GM18858 (cell line): ENCODE data around the gene RAB10.
"Not testable (repeated sequence)": the region's sequence is repeated elsewhere in the genome, so short reads cannot be mapped to it uniquely, and the experiment has no call there.

Experiments
- ATAC-seq: cut with Tn5 transposase; IDR thresholded peaks from one replicate; pipeline ENCODE4 v1.9.1; 2021; ENCODE audit not compliant: unreplicated experiment

The RAB10 gene

DNA sequence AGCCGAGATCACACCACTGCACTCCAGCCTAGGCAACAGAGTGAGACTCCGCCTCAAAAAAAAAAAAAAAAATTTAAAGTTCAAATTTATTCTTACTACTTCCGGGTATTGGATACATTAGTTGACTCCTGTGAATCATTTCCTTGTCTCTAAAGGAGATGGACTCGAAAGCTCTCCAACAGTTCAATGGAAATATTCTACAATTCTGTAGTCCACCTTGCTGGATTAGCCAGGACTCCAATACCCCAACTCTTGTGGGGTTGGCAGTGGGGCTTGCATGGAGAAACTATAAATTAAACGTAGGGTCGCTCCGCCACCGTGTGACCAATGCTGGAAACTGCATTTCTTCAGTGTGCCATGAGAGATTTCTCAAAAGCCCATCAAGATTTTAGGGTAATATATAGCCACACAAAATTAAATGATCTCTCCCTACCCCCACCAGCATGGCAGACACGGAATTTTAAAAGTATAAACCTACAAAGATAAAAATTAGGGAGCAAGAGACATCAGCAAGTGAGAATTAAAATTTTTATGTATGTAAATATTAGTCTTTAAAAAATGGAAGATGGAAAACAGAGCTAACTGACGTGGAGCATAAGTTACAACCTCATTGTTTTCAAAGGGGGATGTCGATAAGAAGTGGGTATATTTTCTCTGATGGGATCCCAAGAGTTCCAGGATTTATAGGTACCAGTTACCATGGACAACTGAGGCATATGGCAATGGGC, 111.2 kb downstream of the RAB10 start:
- no peak for ATAC-seq

DNA sequence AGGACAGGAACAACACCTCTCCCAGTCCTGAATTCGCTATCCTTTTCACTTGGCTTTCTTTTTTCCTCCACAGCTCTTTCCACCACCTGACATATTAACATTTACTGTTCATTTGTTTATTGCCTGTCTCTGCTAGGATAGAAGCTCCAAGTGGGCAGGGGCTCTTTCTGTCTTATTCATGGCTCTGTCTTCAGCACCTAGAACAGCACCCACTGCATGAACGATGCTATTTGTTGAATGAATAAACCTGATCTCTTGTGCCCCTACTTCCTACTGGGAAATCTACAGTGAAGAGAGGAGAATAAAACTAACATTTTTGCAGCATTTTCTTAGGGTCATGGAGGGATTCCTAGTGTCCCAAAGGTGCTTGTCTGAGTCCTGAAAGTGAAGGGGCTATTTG, 114.6 kb downstream of the RAB10 start:
- no peak for ATAC-seq

DNA sequence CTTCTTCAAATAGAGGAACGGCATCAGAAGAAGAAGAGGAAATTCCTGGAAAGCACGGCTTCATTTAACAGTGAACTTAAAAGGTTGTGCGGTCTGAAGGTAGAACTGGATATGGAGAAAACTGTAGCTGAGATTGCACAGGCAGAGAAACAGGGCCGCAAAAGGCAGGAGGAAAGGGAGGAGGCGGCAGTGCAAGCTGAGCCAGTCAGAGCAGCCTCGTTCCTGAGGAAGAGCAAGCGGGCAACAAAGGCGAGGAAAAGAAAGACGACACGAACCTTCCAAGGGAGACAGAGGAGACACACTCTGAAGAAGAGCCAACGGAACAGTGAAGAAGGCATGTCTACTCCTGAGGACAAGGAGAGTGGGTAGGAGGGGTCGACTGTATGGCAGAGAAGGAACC, 116.4 kb downstream of the RAB10 start:
- no peak for ATAC-seq

DNA sequence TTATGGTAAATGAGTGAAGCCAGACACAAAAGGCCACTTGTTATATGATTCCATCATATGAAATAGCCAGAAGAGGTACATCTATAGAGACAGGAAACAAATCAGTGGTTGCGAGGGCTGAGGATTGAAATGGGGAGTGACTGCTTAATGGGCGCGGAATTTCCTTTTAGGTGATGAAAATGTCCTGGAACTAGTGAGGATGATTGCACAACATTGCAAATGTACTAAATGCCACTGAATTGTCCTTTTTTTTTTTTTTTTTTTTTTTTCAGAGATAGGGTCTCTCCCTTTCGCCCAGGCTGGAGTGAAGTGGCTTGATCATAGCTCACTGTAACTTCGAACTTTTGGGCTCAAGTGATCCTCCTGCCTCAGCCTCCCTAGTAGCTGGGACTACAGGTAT, 123.7 kb downstream of the RAB10 start:
- ATAC-seq = no peak

DNA sequence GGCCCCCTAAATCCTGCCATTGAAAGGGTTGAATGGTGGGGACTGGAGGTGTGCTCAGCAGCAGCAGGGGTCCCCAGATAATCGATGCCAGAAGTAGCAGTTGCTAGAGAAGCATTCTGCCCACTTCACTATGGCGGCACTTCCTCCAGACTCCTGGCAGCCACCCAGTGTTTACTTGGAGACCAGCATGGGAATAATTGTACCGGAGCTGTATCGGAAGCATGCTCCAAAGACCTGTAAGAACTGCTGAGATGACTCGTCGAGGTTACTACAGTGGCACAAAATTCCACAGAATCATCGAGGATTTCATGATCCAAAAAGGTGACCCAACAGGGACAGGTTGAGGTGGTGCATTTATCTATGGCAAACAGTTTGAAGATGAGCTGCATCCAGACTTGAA, 128.0 kb downstream of the RAB10 start:
- ATAC-seq = no peak

DNA sequence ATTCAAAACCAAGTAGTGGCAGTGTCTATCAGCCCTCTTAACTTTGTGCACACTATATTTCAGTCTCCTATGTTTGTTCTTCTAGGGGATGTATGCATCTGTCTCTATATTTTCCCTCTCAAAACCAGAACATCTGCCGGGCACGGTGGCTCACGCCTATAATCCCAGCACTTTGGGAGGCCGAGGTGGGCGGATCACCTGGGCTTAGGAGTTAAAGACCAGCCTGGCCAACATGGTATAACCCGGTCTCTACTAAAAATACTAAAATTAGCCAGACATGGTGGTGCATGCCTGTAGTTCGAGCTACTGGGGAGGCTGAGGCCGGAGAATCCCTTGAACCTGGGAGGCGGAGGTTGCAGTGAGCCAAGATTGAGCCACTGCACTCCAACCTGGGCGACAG, 129.1 kb downstream of the RAB10 start:
- no peak for ATAC-seq

DNA sequence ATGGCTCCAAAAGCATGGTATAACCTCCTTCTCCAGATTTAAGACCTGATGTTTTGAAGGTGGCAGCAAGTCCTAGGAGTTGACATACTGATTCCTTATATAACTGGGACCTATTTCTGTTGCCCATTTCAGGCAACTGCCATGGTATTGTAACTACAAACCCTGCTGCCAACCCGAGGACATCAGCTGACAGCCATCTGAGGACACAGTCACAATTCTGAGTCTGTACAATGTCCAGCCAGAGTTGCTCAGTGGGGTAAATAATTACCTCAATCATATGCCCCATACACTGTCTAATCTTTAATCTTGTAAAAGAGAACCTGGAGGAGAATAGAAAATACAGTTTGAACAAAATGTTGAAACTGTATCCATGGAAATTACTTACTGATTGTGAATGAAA, 130.3 kb downstream of the RAB10 start:
- ATAC-seq = no peak

DNA sequence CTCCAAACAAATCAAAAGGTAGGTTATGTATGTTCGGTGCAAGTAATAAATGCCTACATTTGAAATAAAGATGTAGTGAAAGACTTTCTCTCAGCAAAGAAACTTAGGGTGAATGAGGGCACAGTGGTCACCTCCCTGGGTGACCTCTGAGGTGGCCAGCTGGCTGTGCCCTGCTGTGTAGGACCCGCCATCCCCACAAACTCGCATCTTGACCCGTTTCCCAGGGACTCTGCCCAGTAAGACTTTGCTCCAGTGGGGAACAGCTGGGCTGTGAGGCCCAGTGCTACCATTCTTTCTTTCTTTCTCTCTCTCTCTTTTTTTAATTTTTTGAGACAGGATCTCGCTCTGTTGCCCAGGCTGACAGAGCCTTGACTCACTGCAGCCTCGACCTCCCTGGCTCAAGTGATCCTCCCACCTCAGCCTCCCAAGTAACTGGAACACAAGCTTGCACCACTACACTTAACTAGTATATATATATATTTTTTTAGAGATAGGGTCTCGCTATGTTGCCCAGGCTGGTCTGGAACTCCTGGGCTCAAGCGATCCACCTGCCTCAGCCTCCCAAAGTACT, 130.8 kb downstream of the RAB10 start:
- no peak for ATAC-seq

DNA sequence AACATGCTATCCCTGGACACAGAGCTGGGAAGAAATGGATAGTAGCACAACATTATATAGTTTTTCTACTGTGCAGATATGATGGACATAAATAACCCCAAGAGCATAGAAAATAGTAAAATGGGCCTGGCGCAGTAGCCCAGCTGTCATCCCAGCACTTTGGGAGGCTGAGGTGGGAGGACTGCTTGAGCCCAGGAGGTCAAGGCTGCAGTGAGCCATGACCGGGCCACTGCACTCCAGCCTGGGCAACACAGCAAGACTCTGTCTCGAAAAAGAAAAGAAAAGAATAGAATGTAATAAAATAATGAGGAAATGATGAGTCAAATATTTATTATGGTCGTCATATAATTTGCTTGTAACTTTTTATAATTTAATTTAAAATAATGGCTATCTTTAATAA, 131.5 kb downstream of the RAB10 start:
- no peak for ATAC-seq

DNA sequence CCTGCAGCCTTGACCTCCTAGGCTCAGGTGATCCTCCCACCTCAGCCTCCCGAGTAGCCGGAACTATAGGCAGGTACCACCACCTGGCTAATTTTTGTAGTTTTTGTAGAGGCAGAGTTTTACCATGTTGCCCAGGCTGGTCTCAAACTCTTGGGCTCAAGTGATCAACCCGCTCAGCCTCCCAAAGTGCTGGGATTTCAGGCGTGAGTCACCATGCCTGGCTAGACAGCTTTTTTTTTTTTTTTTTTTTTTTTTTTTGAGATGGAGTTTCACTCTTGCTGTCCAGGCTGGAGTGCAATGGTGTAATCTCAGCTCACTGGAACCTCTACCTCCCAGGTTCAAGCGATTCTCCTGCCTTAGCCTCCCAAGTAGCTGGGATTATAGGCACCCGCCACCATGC, 132.7 kb downstream of the RAB10 start:
- not testable (repeated sequence) for ATAC-seq

DNA sequence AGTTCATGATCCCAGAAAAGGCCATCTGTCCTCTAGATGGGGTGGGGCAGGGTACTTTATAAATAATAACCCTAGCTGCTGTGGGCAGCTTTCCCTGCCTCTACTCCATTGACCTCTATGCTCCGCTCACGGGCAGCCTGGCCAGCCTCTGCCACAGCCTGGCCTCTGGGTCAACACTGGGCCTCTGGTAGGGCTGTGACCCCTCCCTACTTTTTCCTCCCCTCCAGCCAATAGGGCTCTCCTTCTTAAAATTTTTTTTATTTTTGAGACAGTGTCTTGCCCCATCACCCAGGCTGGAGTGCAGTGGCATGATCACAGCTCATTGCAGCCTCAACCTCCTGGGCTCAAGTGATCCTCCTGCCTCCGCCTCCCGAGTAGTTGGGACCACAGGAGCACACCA, 134.9 kb downstream of the RAB10 start:
- no peak for ATAC-seq

DNA sequence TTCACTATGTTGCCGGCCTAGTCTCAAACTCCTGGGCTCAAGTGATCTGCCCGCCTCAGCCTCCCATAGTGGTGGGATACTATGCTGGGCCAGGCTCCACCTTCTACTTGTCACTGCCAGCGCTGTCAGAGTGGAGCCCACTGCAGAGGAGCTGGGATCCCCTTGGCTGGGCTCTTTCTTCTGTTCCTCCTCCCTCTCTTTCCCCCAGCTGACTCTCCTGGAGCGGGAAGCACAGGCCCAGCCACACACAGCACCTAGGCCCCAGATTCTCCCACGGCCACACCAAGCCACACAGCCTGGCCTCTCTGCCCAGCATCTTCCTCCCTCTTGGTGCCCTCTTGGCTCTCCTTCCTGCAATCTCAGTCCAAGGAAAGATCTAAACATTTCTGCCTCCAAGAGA, 135.3 kb downstream of the RAB10 start:
- ATAC-seq = no peak

DNA sequence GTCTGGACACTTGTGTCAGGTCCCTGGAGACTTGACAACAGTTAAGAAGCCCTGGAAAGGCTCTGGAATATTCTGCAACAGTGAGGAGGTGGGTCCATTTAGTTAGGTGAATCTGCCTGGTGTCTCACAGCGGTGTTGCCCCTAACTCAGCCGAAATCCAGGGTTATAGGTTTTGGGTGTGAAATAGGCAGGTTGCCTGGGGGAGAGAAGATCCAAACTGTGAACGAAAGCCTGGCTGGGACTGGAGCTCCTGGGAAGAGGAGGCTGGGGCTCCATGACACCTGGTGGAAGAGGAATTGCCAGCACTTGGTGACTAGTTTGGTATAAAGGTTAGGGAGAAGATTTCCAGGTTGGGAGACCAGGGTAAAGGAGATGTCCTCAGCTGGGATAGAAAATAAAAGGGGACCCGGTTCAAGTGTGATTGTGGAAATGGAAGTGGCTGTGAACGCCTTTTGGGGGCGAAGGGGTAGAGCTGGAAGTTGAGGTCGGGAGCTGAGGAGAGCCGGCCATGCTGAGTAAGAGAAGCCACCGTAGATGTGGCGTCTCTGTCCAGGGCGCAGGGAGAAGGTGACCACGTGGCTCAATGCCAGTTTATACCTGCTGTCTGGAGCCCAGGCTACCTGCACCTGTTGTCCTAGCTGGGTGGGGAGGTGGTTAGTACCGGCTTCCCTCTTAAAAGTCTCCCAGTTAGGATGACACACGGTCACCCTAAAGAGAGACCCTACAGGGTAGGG, 136.0 kb downstream of the RAB10 start:
- ATAC-seq = no peak

DNA sequence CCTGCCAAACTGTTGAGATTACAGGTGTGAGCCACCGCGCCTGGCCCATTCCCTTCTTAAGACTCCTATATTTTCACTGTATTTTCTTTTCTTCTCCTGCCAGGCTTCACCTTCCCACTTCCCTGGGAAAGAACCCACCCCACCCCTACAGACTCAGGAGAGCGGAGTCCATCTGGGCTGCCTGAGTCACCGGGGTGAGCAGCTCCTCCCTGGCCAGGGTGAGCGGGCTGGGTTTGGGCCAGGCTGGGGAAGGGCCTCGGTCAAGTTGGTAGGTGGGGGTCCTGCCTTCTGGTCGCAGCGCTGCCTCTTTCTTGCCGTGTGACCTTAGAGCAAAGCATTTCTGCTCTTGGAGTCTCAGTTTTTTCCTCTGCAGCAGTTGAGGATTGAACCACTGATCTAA, 136.9 kb downstream of the RAB10 start:
- ATAC-seq = no peak

DNA sequence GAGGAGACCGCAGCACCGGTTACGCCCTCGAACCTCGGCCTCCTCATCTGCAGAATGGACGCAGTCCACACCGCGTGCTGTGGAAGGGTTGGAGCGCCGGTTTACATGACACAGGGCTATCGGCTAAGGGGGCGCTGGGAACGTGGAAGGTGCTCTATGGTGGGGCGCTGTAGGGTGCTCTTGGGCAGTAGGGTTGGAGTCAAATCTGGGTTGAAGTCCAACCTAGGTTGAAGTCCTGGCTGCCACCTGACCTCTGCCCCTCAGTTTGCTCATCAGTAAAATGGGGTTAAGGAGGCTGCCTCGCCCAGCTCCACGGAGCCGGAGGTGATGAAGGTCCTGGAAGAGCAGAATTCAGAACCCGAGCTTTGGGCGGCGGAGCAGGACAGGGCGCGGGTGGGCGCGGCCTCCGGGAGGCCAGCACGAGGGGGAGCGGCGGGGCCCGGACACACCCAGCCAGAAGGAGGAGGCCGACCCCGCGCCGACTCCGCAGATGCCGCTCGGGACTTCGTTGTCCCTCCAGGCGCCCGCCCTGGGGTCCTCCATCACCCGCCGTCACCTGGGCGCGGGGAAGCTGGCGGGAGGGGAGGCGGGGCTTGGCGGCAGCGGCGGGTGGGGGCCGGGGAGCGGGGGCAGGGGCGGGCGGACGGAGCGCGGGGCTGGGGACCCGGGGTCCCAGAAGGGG, 138.4 kb downstream of the RAB10 start:
- ATAC-seq = no peak

DNA sequence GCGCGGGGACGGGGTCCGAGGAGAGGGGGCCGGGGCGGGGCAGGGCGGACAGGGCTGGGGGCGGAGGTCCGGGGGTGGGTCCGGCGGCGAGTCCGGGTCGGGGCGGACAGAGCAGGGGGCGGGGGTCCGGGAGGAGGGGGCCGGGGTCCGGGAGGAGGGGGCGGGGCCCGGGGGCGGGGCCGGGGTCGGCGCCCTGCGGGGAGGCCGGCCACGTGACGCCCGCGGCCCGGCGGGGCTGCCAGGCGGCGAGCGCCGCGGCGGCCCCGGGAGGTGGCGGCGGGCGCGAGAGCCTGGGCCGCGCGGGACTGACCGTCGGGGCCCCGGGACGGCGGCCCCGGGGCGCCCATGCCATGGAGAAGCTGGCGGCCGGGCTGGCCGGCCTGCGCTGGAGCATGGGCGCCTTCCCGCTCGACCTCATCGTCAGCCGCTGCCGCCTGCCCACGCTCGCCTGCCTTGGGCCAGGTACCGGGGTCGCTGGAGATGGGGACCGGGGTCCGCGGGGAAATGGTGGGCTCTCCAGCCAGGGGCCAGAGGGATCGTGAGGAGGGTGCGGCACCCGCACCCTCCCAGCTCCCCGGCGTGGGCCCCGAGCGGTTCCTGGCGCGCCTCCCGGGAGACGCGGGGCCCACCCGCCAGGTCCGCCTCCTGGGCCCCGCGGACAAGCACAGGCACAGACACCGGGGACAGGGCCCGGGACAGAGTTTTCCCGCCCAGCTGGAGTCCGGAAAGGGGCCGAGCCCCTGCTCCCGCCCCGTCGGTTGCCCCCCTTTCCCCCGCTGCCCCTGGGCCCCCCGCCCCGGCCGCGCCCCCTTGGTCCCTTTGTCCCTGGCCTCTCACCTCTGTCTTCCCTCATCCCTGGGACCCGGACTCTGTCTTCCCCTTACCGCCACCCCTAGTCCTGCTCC, 139.2 kb downstream of the RAB10 start, which contains the start of gene GAREM2:
GAREM2 (plus strand) TSS at position 218 of the 905 bp plus-strand sequence; CDS start at position 351, 133 bp downstream.
- ATAC-seq = no peak

DNA sequence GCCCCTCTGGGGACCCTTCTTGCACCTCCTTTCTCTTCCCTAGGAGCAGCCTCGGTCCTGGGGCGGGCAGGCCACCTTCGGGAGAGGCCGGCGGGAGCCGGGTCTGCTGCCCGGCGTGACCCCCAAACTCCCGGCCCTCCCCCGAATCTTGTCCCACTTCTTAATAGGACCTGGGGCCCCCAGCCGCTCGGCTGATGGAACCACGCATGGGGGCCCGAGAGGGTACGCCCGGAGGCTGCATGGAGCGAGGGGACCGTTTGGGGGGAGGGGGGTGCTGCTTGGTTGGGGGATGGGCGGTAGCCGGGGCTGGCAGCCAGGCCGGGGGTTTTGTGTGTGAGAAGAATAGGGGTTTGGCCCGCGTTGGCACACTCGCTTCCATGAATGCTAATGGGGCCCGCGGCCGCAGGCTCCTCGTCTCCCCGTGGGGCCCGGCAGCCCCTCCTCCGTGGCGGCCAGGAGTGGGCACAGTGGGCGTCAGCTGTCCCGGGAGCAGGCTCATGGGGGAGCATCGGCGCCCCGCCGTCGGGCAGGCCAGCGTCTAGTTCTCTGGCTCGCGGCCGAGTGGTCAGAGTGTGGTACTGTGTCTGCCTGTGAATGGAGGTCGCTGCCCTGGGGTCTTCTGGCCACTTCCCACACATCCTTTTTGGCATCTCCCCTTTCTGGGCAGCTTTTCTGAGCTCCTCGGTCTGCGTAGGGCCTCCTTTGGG, 140.0 kb downstream of the RAB10 start:
- no peak for ATAC-seq

DNA sequence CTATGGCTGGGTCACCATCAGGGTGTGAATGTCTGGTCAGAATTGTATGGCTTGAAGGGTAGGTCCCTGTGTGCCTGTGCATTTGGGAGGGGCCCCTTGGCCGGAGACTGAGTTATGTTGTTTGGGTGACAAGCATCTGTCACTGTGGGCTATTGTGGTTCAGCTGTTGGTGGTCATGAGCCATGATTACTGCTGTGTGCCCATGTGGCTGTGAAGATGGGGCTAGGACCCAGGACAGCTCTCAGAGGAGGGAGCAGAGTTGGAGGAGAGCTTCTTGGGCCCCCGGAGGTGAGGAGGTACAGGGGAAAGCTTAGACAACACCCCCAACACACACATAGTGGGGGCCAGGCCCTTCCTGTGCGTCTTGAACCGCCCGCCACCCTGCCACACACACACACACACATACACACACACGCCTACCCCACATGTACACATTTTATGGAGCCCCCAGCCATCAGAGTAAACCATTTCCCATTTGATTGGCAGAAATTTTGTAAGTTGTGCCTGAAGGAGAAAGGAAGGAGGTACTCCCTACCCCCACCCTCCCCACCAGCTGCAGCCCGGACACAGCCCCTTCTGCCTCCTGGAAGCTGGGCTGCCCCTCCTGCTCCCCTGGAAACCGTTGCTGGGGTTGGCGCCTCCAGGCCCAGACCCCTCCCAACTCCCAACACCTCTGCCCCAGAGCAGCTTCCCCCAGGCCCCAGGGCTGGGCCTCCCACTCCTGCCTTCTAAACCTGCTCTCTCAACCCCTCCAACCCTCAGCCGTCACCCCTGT, 141.0 kb downstream of the RAB10 start:
- no peak for ATAC-seq
